Myocyte (in vitro differentiated cells): ENCODE measurements around the gene PDGFD. TPM values are rescaled to one million over a fixed set of nuclear protein-coding genes. Genes with fewer than 3 reads are reported as not detected.

Experiments used
- DNase-seq: peaks from one replicate; pipeline ENCODE4 v3.0.0-alpha.2; 2012; ENCODE audit warnings: low read depth
- total RNA-seq: library from RNA; depleted of rRNA; stranded (reverse); fragments of >200 nt; gene quantifications from 2 replicates; pipeline ENCODE4 v1.2.3, GENCODE V29; 2014

Gene PDGFD
- total RNA-seq, 1 donor from 2014 or later: 0.08 TPM

- DNase-seq: no peak
Observed at GRCh38 chr11:103924166-103925013, 239.6 kb downstream of the PDGFD start.

GRCh38 chr11:103923451-103923931, 240.5 kb downstream of the PDGFD start:
- no peak for DNase-seq

- no peak for DNase-seq
Observed at GRCh38 chr11:103920933-103921332, 243.0 kb downstream of the PDGFD start.

GRCh38 chr11:103920449-103920848, 243.5 kb downstream of the PDGFD start:
- no peak for DNase-seq

- DNase-seq: no peak
Observed at GRCh38 chr11:103910721-103911120, 253.2 kb downstream of the PDGFD start.

- no peak for DNase-seq
Observed at GRCh38 chr11:103907548-103908455, 256.1 kb downstream of the PDGFD start.

- DNase-seq: no peak
Observed at GRCh38 chr11:103907136-103907535, 256.8 kb downstream of the PDGFD start.

- DNase-seq: no peak
Observed at GRCh38 chr11:103906291-103906867, 257.6 kb downstream of the PDGFD start.

- no peak for DNase-seq
Observed at GRCh38 chr11:103904324-103904667, 259.7 kb downstream of the PDGFD start.

- DNase-seq: no peak
Observed at GRCh38 chr11:103903621-103904323, 260.2 kb downstream of the PDGFD start.

- DNase-seq: no peak
Observed at GRCh38 chr11:103902994-103903393, 261.0 kb downstream of the PDGFD start.

GRCh38 chr11:103901656-103902055, 262.3 kb downstream of the PDGFD start:
- no peak for DNase-seq

- DNase-seq: no peak
Observed at GRCh38 chr11:103898577-103899336, 265.2 kb downstream of the PDGFD start.

GRCh38 chr11:103898065-103898464, 265.9 kb downstream of the PDGFD start:
- DNase-seq: no peak

GRCh38 chr11:103897160-103897936, 266.6 kb downstream of the PDGFD start:
- no peak for DNase-seq

GRCh38 chr11:103895106-103895505, 268.8 kb downstream of the PDGFD start:
- DNase-seq: no peak

- no peak for DNase-seq
Observed at GRCh38 chr11:103894673-103895072, 269.3 kb downstream of the PDGFD start.

GRCh38 chr11:103894034-103894433, 269.9 kb downstream of the PDGFD start:
- no peak for DNase-seq

- no peak for DNase-seq
Observed at GRCh38 chr11:103893371-103893770, 270.6 kb downstream of the PDGFD start.

- DNase-seq: peak; percentile 7
Observed at GRCh38 chr11:103892603-103893002, 271.3 kb downstream of the PDGFD start.
